Measurements from ENCODE around the gene ATP2A3.

DNA sequence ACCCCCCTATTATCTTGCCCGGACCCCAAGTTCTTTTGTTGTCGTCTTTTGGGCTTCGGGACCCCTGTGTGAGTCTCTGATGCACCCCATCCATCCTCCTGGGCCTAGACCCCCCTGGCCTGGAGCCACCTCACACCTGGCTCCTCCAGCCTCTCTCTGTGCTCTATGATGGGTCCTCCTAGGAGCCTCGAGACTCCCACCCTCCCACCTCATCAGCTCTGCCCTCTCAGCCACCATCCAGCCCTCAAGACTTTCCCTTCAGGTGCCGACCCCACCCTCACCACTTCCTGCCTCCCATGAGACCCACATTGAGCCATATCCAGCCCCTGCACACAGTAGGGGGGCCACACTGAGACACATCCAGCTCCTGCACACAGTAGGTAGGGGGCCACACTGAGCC is 8.7 kb upstream of the ATP2A3 start:
- TF ChIP-seq CTCF (IDR thresholded peaks at IDR 0.05 in 4 of 5, conservative IDR thresholded peaks at IDR 0.05 in 1 of 5): no peak
- TF ChIP-seq POLR2A (IDR thresholded peaks at IDR 0.05): no peak

All from gastrocnemius medialis (tissue), 4 donors.